IMR-90 (cell line): ENCODE measurements around the gene HECW1. TPM values are rescaled to one million over a fixed set of nuclear protein-coding genes. Genes with fewer than 3 reads are reported as not detected.

Experiments
- ATAC-seq: fragments of 200-7000 bp; cut with Tn5 transposase; 2 replicates; pipeline ENCODE4 v1.9.1; 2020; ENCODE audit warnings: low read depth, mild to moderate bottlenecking, moderate library complexity
- BruUV-seq: library from RNA; stranded (reverse); fragments of 400-500 nt; replicated peaks from 2 replicates; lab custom pipeline; 2021; lab: Mats Ljungman, UMichigan
- CTCF ChIA-PET: fragments of 300-600 bp; formaldehyde crosslinking; extraction: SDS; loops from one replicate; lab custom pipeline; 2021; ENCODE audit warnings: antibody characterized with exemption; lab: Yijun Ruan, JAX
- POLR2A ChIA-PET: fragments of 300-600 bp; sonication (Branson Sonifier 250); formaldehyde crosslinking; loops from one replicate; lab custom pipeline; 2022; ENCODE audit warnings: antibody characterized with exemption; ENCODE audit not compliant: unreplicated experiment; lab: Charles Lee
- DNase-seq: peaks from one replicate; pipeline ENCODE4 v3.0.0; 2013
- H2AFZ ChIP-seq: replicated peaks from 2 replicates; pipeline ENCODE3; 2013; ENCODE audit warnings: low read length, mild to moderate bottlenecking; ENCODE audit not compliant: poor library complexity
- H2AK5ac ChIP-seq: 2 replicates; pipeline ENCODE4 v1.6.1; 2013; ENCODE audit warnings: low read depth, low read length, inconsistent platforms
- H2AK9ac ChIP-seq: replicated peaks from 2 replicates; pipeline ENCODE3; 2013; ENCODE audit warnings: mild to moderate bottlenecking, low read depth, low read length, moderate library complexity; ENCODE audit not compliant: poor library complexity
- H2BK120ac ChIP-seq: 2 replicates; pipeline ENCODE4 v1.6.1; 2013; ENCODE audit warnings: low read depth, low read length, inconsistent platforms
- H2BK15ac ChIP-seq: 3 replicates; pipeline ENCODE4 v1.6.1; 2013; ENCODE audit warnings: low read depth, low read length, inconsistent platforms
- H2BK20ac ChIP-seq: 2 replicates; pipeline ENCODE4 v1.6.1; 2013; ENCODE audit warnings: low read depth, mild to moderate bottlenecking, inconsistent platforms, low read length, moderate library complexity
- H2BK5ac ChIP-seq: 2 replicates; pipeline ENCODE4 v1.6.1; 2013; ENCODE audit warnings: mild to moderate bottlenecking, low read depth, low read length, inconsistent platforms; ENCODE audit not compliant: poor library complexity, severe bottlenecking
- H3K14ac ChIP-seq: replicated peaks from 2 replicates; pipeline ENCODE4 v1.6.1; 2013; ENCODE audit warnings: low read depth, low read length, inconsistent platforms
- H3K18ac ChIP-seq: 2 replicates; pipeline ENCODE4 v1.6.1; 2013; ENCODE audit warnings: low read depth, low read length, control low read depth
- H3K23ac ChIP-seq: 2 replicates; pipeline ENCODE4 v1.6.1; 2013; ENCODE audit warnings: low read depth, low read length, inconsistent platforms
- H3K27ac ChIP-seq: 2 replicates; pipeline ENCODE4 v1.5.1; 2013; ENCODE audit warnings: mild to moderate bottlenecking, control low read depth, low read length; ENCODE audit not compliant: insufficient read depth
- H3K27me3 ChIP-seq: 2 replicates; pipeline ENCODE4 v1.6.1; 2013; ENCODE audit warnings: low read length; ENCODE audit not compliant: control insufficient read depth, insufficient read depth
- H3K36me3 ChIP-seq: 2 replicates; pipeline ENCODE4 v1.6.1; 2013; ENCODE audit warnings: low read length, mixed read lengths; ENCODE audit not compliant: control insufficient read depth, insufficient read depth
- H3K4ac ChIP-seq: 2 replicates; pipeline ENCODE4 v1.6.1; 2013; ENCODE audit warnings: low read depth, low read length, inconsistent platforms
- H3K4me1 ChIP-seq: 2 replicates; pipeline ENCODE4 v1.6.1; 2013; ENCODE audit warnings: low read length, mixed read lengths; ENCODE audit not compliant: control insufficient read depth, insufficient read depth
- H3K4me2 ChIP-seq: 2 replicates; pipeline ENCODE4 v1.6.1; 2013; ENCODE audit warnings: low read depth, mild to moderate bottlenecking, control low read depth, low read length, moderate library complexity
- H3K4me3 ChIP-seq: 2 replicates; pipeline ENCODE4 v1.5.1; 2013; ENCODE audit warnings: low read depth, mild to moderate bottlenecking, control low read depth, low read length, moderate library complexity; ENCODE audit not compliant: insufficient read depth
- H3K56ac ChIP-seq: 2 replicates; pipeline ENCODE4 v1.6.1; 2013; ENCODE audit warnings: low read length, inconsistent platforms; ENCODE audit not compliant: insufficient read depth; ENCODE audit errors: extremely low read depth
- H3K79me1 ChIP-seq, 2 experiments: 2 replicates each; pipeline ENCODE4 v1.6.1; 2013; ENCODE audit warnings: low read length in 2 of 2, inconsistent platforms in 1 of 2, low read depth in 1 of 2
- H3K9ac ChIP-seq: 2 replicates; pipeline ENCODE4 v1.6.1; 2013; ENCODE audit warnings: low read depth, low read length, control low read depth
- H3K9me1 ChIP-seq: 2 replicates; pipeline ENCODE4 v1.6.1; 2013; ENCODE audit warnings: low read length, inconsistent platforms; ENCODE audit not compliant: insufficient read depth
- H3K9me3 ChIP-seq: 2 replicates; pipeline ENCODE4 v1.6.1; 2013; ENCODE audit warnings: low read length; ENCODE audit not compliant: control insufficient read depth, insufficient read depth
- H4K20me1 ChIP-seq: 2 replicates; pipeline ENCODE4 v1.6.1; 2013; ENCODE audit warnings: low read length, inconsistent platforms; ENCODE audit not compliant: insufficient read depth
- H4K5ac ChIP-seq: 2 replicates; pipeline ENCODE4 v1.6.1; 2013; ENCODE audit warnings: mild to moderate bottlenecking, low read depth, low read length, control low read depth
- H4K8ac ChIP-seq, 2 experiments: 2 replicates each; pipeline ENCODE4 v1.6.1; 2013; ENCODE audit warnings: low read depth in 2 of 2, low read length in 2 of 2, control low read depth in 1 of 2, inconsistent platforms in 1 of 2
- H4K91ac ChIP-seq: 2 replicates; pipeline ENCODE4 v1.6.1; 2013; ENCODE audit warnings: low read depth, low read length, inconsistent platforms; ENCODE audit not compliant: insufficient read depth
- BHLHE40 ChIP-seq: fragments of 150-350 bp; IDR thresholded peaks from 2 replicates; pipeline ENCODE4 v1.6.1; 2016; ENCODE audit warnings: mild to moderate bottlenecking, low read depth, low read length
- CEBPB ChIP-seq: IDR thresholded peaks from 2 replicates; pipeline ENCODE4 v1.6.1; 2012; ENCODE audit warnings: low read depth, low read length, improper control_type of control experiment
- CHD1 ChIP-seq: IDR thresholded peaks from 2 replicates; pipeline ENCODE4 v1.6.1; 2012; ENCODE audit warnings: low read depth, low read length, improper control_type of control experiment
- CTCF ChIP-seq: conservative IDR thresholded peaks from 2 replicates; pipeline ENCODE4 v1.5.1; 2012; ENCODE audit warnings: mild to moderate bottlenecking, low read depth, low read length, improper control_type of control experiment
- ELK1 ChIP-seq: fragments of 150-350 bp; IDR thresholded peaks from 2 replicates; pipeline ENCODE4 v1.6.1; 2016; ENCODE audit warnings: low read depth, mild to moderate bottlenecking, low read length, moderate library complexity, borderline replicate concordance
- FOS ChIP-seq: fragments of 150-350 bp; IDR thresholded peaks from 2 replicates; pipeline ENCODE4 v1.6.1; 2016; ENCODE audit warnings: low read depth, low read length
- MAFK ChIP-seq: IDR thresholded peaks from 2 replicates; pipeline ENCODE4 v1.6.1; 2012; ENCODE audit warnings: low read depth, low read length, improper control_type of control experiment
- MAZ ChIP-seq: IDR thresholded peaks from 2 replicates; pipeline ENCODE4 v1.6.1; 2012; ENCODE audit warnings: low read depth, mild to moderate bottlenecking, low read length, improper control_type of control experiment, moderate library complexity, borderline replicate concordance
- MXI1 ChIP-seq: IDR thresholded peaks from 2 replicates; pipeline ENCODE4 v1.6.1; 2012; ENCODE audit warnings: low read depth, mild to moderate bottlenecking, low read length, moderate library complexity, borderline replicate concordance
- NFE2L2 ChIP-seq: fragments of 150-350 bp; IDR thresholded peaks from 2 replicates; pipeline ENCODE4 v1.6.1; 2016; ENCODE audit warnings: low read depth, mild to moderate bottlenecking, low read length
- POLR2A ChIP-seq: IDR thresholded peaks from 2 replicates; pipeline ENCODE4 v1.6.1; 2012; ENCODE audit warnings: mild to moderate bottlenecking, low read depth, low read length
- RAD21 ChIP-seq: IDR thresholded peaks from 2 replicates; pipeline ENCODE4 v1.6.1; 2012; ENCODE audit warnings: low read length, improper control_type of control experiment
- RCOR1 ChIP-seq: IDR thresholded peaks from 2 replicates; pipeline ENCODE4 v1.6.1; 2012; ENCODE audit warnings: mild to moderate bottlenecking, low read length, improper control_type of control experiment; ENCODE audit not compliant: insufficient replicate concordance
- RFX5 ChIP-seq: IDR thresholded peaks from 2 replicates; pipeline ENCODE4 v1.8.0; 2012; ENCODE audit warnings: low read depth, mild to moderate bottlenecking, low read length, moderate library complexity
- SMC3 ChIP-seq: fragments of 150-350 bp; IDR thresholded peaks from 2 replicates; pipeline ENCODE4 v1.6.1; 2016; ENCODE audit warnings: low read depth, mild to moderate bottlenecking, antibody characterized with exemption, low read length, moderate library complexity
- USF2 ChIP-seq: fragments of 150-350 bp; IDR thresholded peaks from 2 replicates; pipeline ENCODE4 v1.6.1; 2017; ENCODE audit warnings: mild to moderate bottlenecking, antibody characterized with exemption, low read length, low read depth
- WGBS, 2 experiments: methylation state at CpG; one replicate each; pipeline versions ENCODE4 v1.1.5 to v1.1.7; 2013; ENCODE audit warnings: missing lambda C conversion rate in 2 of 2; ENCODE audit not compliant: insufficient read length in 1 of 2; ENCODE audit errors: extremely low coverage in 2 of 2; 5-methylcytosine and 5-hydroxymethylcytosine counted together
- dilution Hi-C: fragments of 300-500 bp; cut with HindIII; formaldehyde crosslinking; loops from one replicate; pipeline ENCODE4 v1.14.3; 2018; ENCODE audit warnings: low sequenced_read_pairs; ENCODE audit not compliant: unreplicated experiment
- in situ Hi-C: fragments of 300-500 bp; cut with MboI; formaldehyde crosslinking; loops from 3 replicates; pipeline ENCODE4 v1.14.3; 2019; ENCODE audit warnings: low sequenced_read_pairs, inconsistent platforms, mixed read lengths
- intact Hi-C: fragments of 100-400 bp; cut with micrococcal nuclease; formaldehyde crosslinking; loops from 2 replicates; pipeline ENCODE4 v1.10.0; 2022
- polyA plus RNA-seq, 3 experiments: library from polyadenylated mRNA; depleted of rRNA; stranded (reverse); fragments of >200 nt; gene quantifications; 2 replicates each; pipeline ENCODE4 v1.2.3, GENCODE V29; 2012; ENCODE audit warnings: low replicate concordance in 1 of 3
- total RNA-seq: library from RNA; depleted of rRNA; stranded (reverse); fragments of >200 nt; gene quantifications from 2 replicates; pipeline ENCODE4 v1.2.3, GENCODE V29; 2012

The HECW1 gene
- total and polyA plus RNA-seq, 2 of the 4 experiments (the other 2 are of a cell fraction) = 0.56 to 1.3 TPM

- no peak overlapping the region for H3K9ac ChIP-seq
- no peaks in the 10 kb centered on the region for H3K9me1 ChIP-seq
- in situ Hi-C loops = no loop called here
- no peak overlapping the region for H3K4ac ChIP-seq
- H2BK15ac ChIP-seq = no peak overlapping the region
- no peak overlapping the region for H3K56ac ChIP-seq
- no peak overlapping the region for H3K4me2 ChIP-seq
- no TSS peak for BruUV-seq
- H3K4me1 ChIP-seq = peaks cover 9% of the 10 kb centered on the region; the same call in 1 of the 2 replicates
- no peak overlapping the region for H3K23ac ChIP-seq
- ChIA-PET POLR2A (no interaction called here), CTCF (interaction anchor here (0.5 to 0.6 kb wide), 2 partner anchors 43 to 270 kb away, joined by 3 to 5 read pairs; no protein-coding TSS in a partner anchor)
- TF ChIP-seq RFX5 = no peak
- no peak for TF ChIP-seq RCOR1
- no peak for TF ChIP-seq MAZ
- no peak for TF ChIP-seq CEBPB
- no peak for TF ChIP-seq ELK1
- TF ChIP-seq FOS = no peak
- TF ChIP-seq CTCF = no peak
- no peak for TF ChIP-seq RAD21
- TF ChIP-seq POLR2A = no peak
- no peak for TF ChIP-seq USF2
- TF ChIP-seq SMC3 = no peak
- no peak for TF ChIP-seq MAFK
- no peak for TF ChIP-seq CHD1
- no peak for TF ChIP-seq MXI1
- TF ChIP-seq BHLHE40 = no peak
- TF ChIP-seq NFE2L2 = no peak
- H3K18ac ChIP-seq = no peak overlapping the region
- H3K27ac ChIP-seq = no peak overlapping the region
- H4K91ac ChIP-seq = no peak overlapping the region
- no peaks in the 10 kb centered on the region for H3K36me3 ChIP-seq
- no peak overlapping the region for H2AK5ac ChIP-seq
- WGBS, 2 experiments = no CpG with 5 or more reads among the region's 3 CpGs
- no peak overlapping the region for H2BK120ac ChIP-seq
- H2BK20ac ChIP-seq = no peak overlapping the region
- no peak overlapping the region for H2AFZ ChIP-seq
- H3K27me3 ChIP-seq = peaks cover 6% of the 10 kb centered on the region
- H2BK5ac ChIP-seq = no peak overlapping the region
- ATAC-seq (no peak), DNase-seq (no peak)
- H3K79me1 ChIP-seq = no peaks in the 10 kb centered on the region
- intact Hi-C loops = no loop called here
- no peaks in the 10 kb centered on the region for H4K20me1 ChIP-seq
- H3K4me3 ChIP-seq = no peak overlapping the region
- dilution Hi-C loops = no loop called here
- H3K14ac ChIP-seq = no peak overlapping the region
- no peak overlapping the region for H4K8ac ChIP-seq
- H4K5ac ChIP-seq = no peak overlapping the region
- H3K9me3 ChIP-seq = no peaks in the 10 kb centered on the region
- H2AK9ac ChIP-seq = no peak overlapping the region
These were observed 187.7 kb downstream of the HECW1 start for GRCh38 chr7:43300121-43300520.
